HepG2 (cell line): ENCODE measurements around the gene SDK1.

Source experiments
- CTCF ChIP-seq: sonication (generic); formaldehyde crosslinking; IDR thresholded peaks from 2 replicates; pipeline ENCODE4 v1.5.0; 2020; ENCODE audit warnings: mild to moderate bottlenecking, missing genetic modification reagents, moderate library complexity
- KLF11 ChIP-seq: IDR thresholded peaks from 2 replicates; pipeline ENCODE4 v1.6.1; 2016; ENCODE audit warnings: missing compliant biosample characterization
- RFX5 ChIP-seq: IDR thresholded peaks from 2 replicates; pipeline ENCODE4 v1.6.1; 2011; ENCODE audit warnings: low read depth, low read length, improper control_type of control experiment
- TBL1XR1 ChIP-seq: fragments of 150-350 bp; IDR thresholded peaks from 2 replicates; pipeline ENCODE4 v1.6.1; 2014; ENCODE audit warnings: borderline replicate concordance, low read length; ENCODE audit not compliant: partially characterized antibody
- ZFP90 ChIP-seq: sonication (generic); formaldehyde crosslinking; IDR thresholded peaks from 2 replicates; pipeline ENCODE4 v1.8.0; 2022; ENCODE audit warnings: missing genetic modification reagents, mild to moderate bottlenecking, inconsistent platforms, borderline replicate concordance
- ZHX1 ChIP-seq: sonication (generic); formaldehyde crosslinking; IDR thresholded peaks from 2 replicates; pipeline ENCODE4 v1.8.1; 2022; ENCODE audit warnings: low read depth, mild to moderate bottlenecking, missing genetic modification reagents
- ZKSCAN1 ChIP-seq: fragments of 150-350 bp; IDR thresholded peaks from 2 replicates; pipeline ENCODE4 v1.6.1; 2014; ENCODE audit warnings: low read length
- ZNF879 ChIP-seq: sonication (generic); formaldehyde crosslinking; IDR thresholded peaks from 2 replicates; pipeline ENCODE4 v1.8.1; 2023; ENCODE audit warnings: missing genetic modification reagents
- TF ChIP-seq, protein P1 (sequence below): sonication (generic); formaldehyde crosslinking; IDR thresholded peaks from 2 replicates; pipeline ENCODE4 v1.4.0; 2020; ENCODE audit warnings: missing genetic modification reagents

DNA sequence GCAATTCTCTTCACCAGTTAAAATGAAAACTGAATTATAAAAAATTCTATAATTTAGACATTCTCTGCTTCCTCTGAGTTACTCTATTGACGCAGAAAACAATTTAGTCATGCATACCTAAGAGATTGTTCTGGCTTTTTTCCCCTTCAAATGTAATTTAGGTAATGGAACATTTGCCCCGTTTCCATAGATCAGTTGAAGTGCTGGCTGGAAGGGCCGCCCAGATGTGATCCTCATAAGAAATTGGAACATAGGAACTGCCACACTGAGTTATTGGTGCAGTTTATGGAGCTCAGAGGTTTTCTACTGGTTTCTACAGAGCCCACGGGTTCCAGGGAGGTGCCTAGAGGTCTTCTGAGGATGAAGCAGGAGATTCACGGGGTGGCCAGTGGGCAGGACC, 581.7 kb downstream of the SDK1 start:
- no peak for TF ChIP-seq ZHX1 (CRISPR knock-in tag)
- TF ChIP-seq TBL1XR1, result no peak
- no peak for TF ChIP-seq ZFP90 (CRISPR knock-in tag)
- no peak for TF ChIP-seq KLF11
- no peak for TF ChIP-seq RFX5
- no peak for TF ChIP-seq ZKSCAN1
- TF ChIP-seq, protein P1, sequence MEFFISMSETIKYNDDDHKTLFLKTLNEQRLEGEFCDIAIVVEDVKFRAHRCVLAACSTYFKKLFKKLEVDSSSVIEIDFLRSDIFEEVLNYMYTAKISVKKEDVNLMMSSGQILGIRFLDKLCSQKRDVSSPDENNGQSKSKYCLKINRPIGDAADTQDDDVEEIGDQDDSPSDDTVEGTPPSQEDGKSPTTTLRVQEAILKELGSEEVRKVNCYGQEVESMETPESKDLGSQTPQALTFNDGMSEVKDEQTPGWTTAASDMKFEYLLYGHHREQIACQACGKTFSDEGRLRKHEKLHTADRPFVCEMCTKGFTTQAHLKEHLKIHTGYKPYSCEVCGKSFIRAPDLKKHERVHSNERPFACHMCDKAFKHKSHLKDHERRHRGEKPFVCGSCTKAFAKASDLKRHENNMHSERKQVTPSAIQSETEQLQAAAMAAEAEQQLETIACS (CRISPR knock-in tag), result no peak
- no peak for TF ChIP-seq ZNF879 (CRISPR knock-in tag)
- no peak for TF ChIP-seq CTCF
